Nephron (organoid): ENCODE results near the gene IL9R.
"Not testable (repeated sequence)": the region's sequence is repeated elsewhere in the genome, so short reads cannot be mapped to it uniquely, and the experiment has no call there.

Experiments
- H3K27ac Mint-ChIP-seq, 3 experiments: 2 replicates each; pipeline ENCODE4 v1.8.0; 2020; ENCODE audit warnings: mixed read lengths in 3 of 3, mild to moderate bottlenecking in 2 of 3, moderate library complexity in 1 of 3
- H3K27me3 Mint-ChIP-seq: 2 replicates; pipeline ENCODE4 v1.8.0; 2021; ENCODE audit warnings: low read depth, mild to moderate bottlenecking, moderate library complexity, mixed read lengths
- H3K36me3 Mint-ChIP-seq: 2 replicates; pipeline ENCODE4 v1.8.0; 2020; ENCODE audit warnings: low read depth, mixed read lengths
- H3K4me1 Mint-ChIP-seq: 2 replicates; pipeline ENCODE4 v1.8.0; 2020; ENCODE audit warnings: mixed read lengths
- H3K4me3 Mint-ChIP-seq, 3 experiments: 2 replicates each; pipeline ENCODE4 v1.8.0; 2020; ENCODE audit warnings: mild to moderate bottlenecking in 3 of 3, mixed read lengths in 3 of 3, moderate library complexity in 2 of 3
- H3K9me3 Mint-ChIP-seq: 2 replicates; pipeline ENCODE4 v1.8.0; 2020; ENCODE audit warnings: mixed read lengths
- CTCF ChIP-seq, 3 experiments: fragments of 200-600 bp; sonication (generic); IDR thresholded peaks; one replicate each; pipeline ENCODE4 v1.5.0; 2021; ENCODE audit warnings: antibody characterized with exemption in 3 of 3; ENCODE audit not compliant: unreplicated experiment in 3 of 3

Gene IL9R

GRCh38 chrX:156004256-156004655 lies 6.8 kb downstream of the IL9R start:
- H3K27ac Mint-ChIP-seq, result no peak overlapping the region
- H3K9me3 Mint-ChIP-seq, result peaks cover 18% of the 10 kb centered on the region
- H3K36me3 Mint-ChIP-seq, result no peaks in the 10 kb centered on the region
- H3K27me3 Mint-ChIP-seq, result no peaks in the 10 kb centered on the region
- no peaks in the 10 kb centered on the region for H3K4me1 Mint-ChIP-seq
- no peak for TF ChIP-seq CTCF (IDR thresholded peaks at IDR 0.05; ENCODE audit: unreplicated experiment in 3 of 3)
- no peak overlapping the region for H3K4me3 Mint-ChIP-seq

GRCh38 chrX:156004740-156005139 lies 7.2 kb downstream of the IL9R start:
- peaks cover 18% of the 10 kb centered on the region for H3K9me3 Mint-ChIP-seq
- H3K27me3 Mint-ChIP-seq, result no peaks in the 10 kb centered on the region
- H3K36me3 Mint-ChIP-seq, result no peaks in the 10 kb centered on the region
- no peak overlapping the region for H3K27ac Mint-ChIP-seq
- no peaks in the 10 kb centered on the region for H3K4me1 Mint-ChIP-seq
- no peak for TF ChIP-seq CTCF (IDR thresholded peaks at IDR 0.05; ENCODE audit: unreplicated experiment in 3 of 3)
- H3K4me3 Mint-ChIP-seq, result no peak overlapping the region

GRCh38 chrX:156005144-156005543 lies 7.6 kb downstream of the IL9R start:
- no peaks in the 10 kb centered on the region for H3K36me3 Mint-ChIP-seq

GRCh38 chrX:156006468-156006867 lies 9.0 kb downstream of the IL9R start:
- not testable (repeated sequence) for H3K27ac Mint-ChIP-seq, H3K27me3 Mint-ChIP-seq, H3K36me3 Mint-ChIP-seq, H3K4me1 Mint-ChIP-seq, H3K4me3 Mint-ChIP-seq
- peaks cover 11% of the 10 kb centered on the region for H3K9me3 Mint-ChIP-seq

More at GRCh38 chrX:156005144-156005543, 7.6 kb downstream of the IL9R start:
- peaks cover 16% of the 10 kb centered on the region for H3K9me3 Mint-ChIP-seq
- no peak overlapping the region for H3K27ac Mint-ChIP-seq
- H3K4me1 Mint-ChIP-seq, result no peaks in the 10 kb centered on the region
- H3K27me3 Mint-ChIP-seq, result no peaks in the 10 kb centered on the region
- no peak for TF ChIP-seq CTCF (IDR thresholded peaks at IDR 0.05; ENCODE audit: unreplicated experiment in 3 of 3)
- H3K4me3 Mint-ChIP-seq, result no peak overlapping the region

GRCh38 chrX:156008379-156008778 lies 10.9 kb downstream of the IL9R start:
- not testable (repeated sequence) for H3K9me3 Mint-ChIP-seq, H3K4me1 Mint-ChIP-seq

GRCh38 chrX:156008915-156009314 lies 11.4 kb downstream of the IL9R start:
- H3K4me3 Mint-ChIP-seq, result no peak overlapping the region
- no peak for TF ChIP-seq CTCF (IDR thresholded peaks at IDR 0.05; ENCODE audit: unreplicated experiment in 3 of 3)
- no peaks in the 10 kb centered on the region for H3K4me1 Mint-ChIP-seq
- peaks cover 8% of the 10 kb centered on the region for H3K9me3 Mint-ChIP-seq
- H3K27me3 Mint-ChIP-seq, result no peaks in the 10 kb centered on the region
- H3K36me3 Mint-ChIP-seq, result no peaks in the 10 kb centered on the region
- no peak overlapping the region for H3K27ac Mint-ChIP-seq

More at GRCh38 chrX:156008379-156008778, 10.9 kb downstream of the IL9R start:
- not testable (repeated sequence) for H3K36me3 Mint-ChIP-seq, H3K4me3 Mint-ChIP-seq, H3K27me3 Mint-ChIP-seq, H3K27ac Mint-ChIP-seq

GRCh38 chrX:156009691-156010090 lies 12.2 kb downstream of the IL9R start:
- not testable (repeated sequence) for H3K36me3 Mint-ChIP-seq, H3K27me3 Mint-ChIP-seq, H3K27ac Mint-ChIP-seq, H3K4me1 Mint-ChIP-seq, H3K9me3 Mint-ChIP-seq, H3K4me3 Mint-ChIP-seq

- H3K27ac Mint-ChIP-seq, H3K4me1 Mint-ChIP-seq, H3K4me3 Mint-ChIP-seq, H3K36me3 Mint-ChIP-seq, H3K9me3 Mint-ChIP-seq, H3K27me3 Mint-ChIP-seq: not testable (repeated sequence)
Observed at GRCh38 chrX:156013286-156013953, 15.9 kb downstream of the IL9R start.

GRCh38 chrX:156019846-156020245 lies 22.4 kb downstream of the IL9R start:
- H3K27ac Mint-ChIP-seq, H3K4me3 Mint-ChIP-seq, H3K27me3 Mint-ChIP-seq, H3K36me3 Mint-ChIP-seq, H3K4me1 Mint-ChIP-seq, H3K9me3 Mint-ChIP-seq: not testable (repeated sequence)

- H3K27ac Mint-ChIP-seq, H3K4me3 Mint-ChIP-seq, H3K36me3 Mint-ChIP-seq, H3K4me1 Mint-ChIP-seq, H3K27me3 Mint-ChIP-seq, H3K9me3 Mint-ChIP-seq: not testable (repeated sequence)
Observed at GRCh38 chrX:156023002-156023401, 25.5 kb downstream of the IL9R start.

GRCh38 chrX:156024949-156025492 lies 27.5 kb downstream of the IL9R start:
- not testable (repeated sequence) for H3K4me1 Mint-ChIP-seq, H3K27ac Mint-ChIP-seq, H3K27me3 Mint-ChIP-seq, H3K4me3 Mint-ChIP-seq, H3K36me3 Mint-ChIP-seq, H3K9me3 Mint-ChIP-seq
